Neural cell (in vitro differentiated cells): Measurements from ENCODE around the gene CPNE9.

ENCODE experiments used
- EP300 ChIP-seq: fragments of 450-650 bp; conservative IDR thresholded peaks from 2 replicates; pipeline ENCODE4 v1.6.1; 2014; ENCODE audit warnings: antibody characterized with exemption, mild to moderate bottlenecking, moderate library complexity; ENCODE audit not compliant: poor library complexity, severe bottlenecking
- EZH2 ChIP-seq: fragments of 200-600, 300-800 bp; shearing (Covaris generic), sonication (generic); IDR thresholded peaks from 2 replicates; pipeline ENCODE4 v1.6.1; 2014; ENCODE audit warnings: antibody characterized with exemption, low read length, borderline replicate concordance, mild to moderate bottlenecking; ENCODE audit not compliant: insufficient read depth, poor library complexity, severe bottlenecking
- MXI1 ChIP-seq: fragments of 450-650 bp; conservative IDR thresholded peaks from 2 replicates; pipeline ENCODE4 v1.6.1; 2014; ENCODE audit warnings: antibody characterized with exemption, mild to moderate bottlenecking; ENCODE audit not compliant: poor library complexity, severe bottlenecking
- POLR2AphosphoS5 ChIP-seq: IDR thresholded peaks from 2 replicates; pipeline ENCODE4 v1.6.1; 2012
- RAD21 ChIP-seq: fragments of 450-650 bp; conservative IDR thresholded peaks from 2 replicates; pipeline ENCODE4 v1.6.1; 2014; ENCODE audit warnings: antibody characterized with exemption, mild to moderate bottlenecking, moderate library complexity
- SMC3 ChIP-seq: fragments of 450-650 bp; conservative IDR thresholded peaks from 2 replicates; pipeline ENCODE4 v1.6.1; 2014; ENCODE audit warnings: antibody characterized with exemption, mild to moderate bottlenecking, moderate library complexity; ENCODE audit not compliant: poor library complexity
- TAF1 ChIP-seq: IDR thresholded peaks from 2 replicates; pipeline ENCODE4 v1.6.1; 2012; ENCODE audit warnings: low read depth
- TF ChIP-seq, protein P1 (sequence below): fragments of 450-650 bp; IDR thresholded peaks from 2 replicates; pipeline ENCODE4 v1.5.1; 2014; ENCODE audit warnings: antibody characterized with exemption, mild to moderate bottlenecking, moderate library complexity; ENCODE audit not compliant: poor library complexity, severe bottlenecking
- TF ChIP-seq, protein P2 (sequence below): IDR thresholded peaks from 2 replicates; pipeline ENCODE4 v1.6.1; 2012; ENCODE audit warnings: borderline replicate concordance

DNA sequence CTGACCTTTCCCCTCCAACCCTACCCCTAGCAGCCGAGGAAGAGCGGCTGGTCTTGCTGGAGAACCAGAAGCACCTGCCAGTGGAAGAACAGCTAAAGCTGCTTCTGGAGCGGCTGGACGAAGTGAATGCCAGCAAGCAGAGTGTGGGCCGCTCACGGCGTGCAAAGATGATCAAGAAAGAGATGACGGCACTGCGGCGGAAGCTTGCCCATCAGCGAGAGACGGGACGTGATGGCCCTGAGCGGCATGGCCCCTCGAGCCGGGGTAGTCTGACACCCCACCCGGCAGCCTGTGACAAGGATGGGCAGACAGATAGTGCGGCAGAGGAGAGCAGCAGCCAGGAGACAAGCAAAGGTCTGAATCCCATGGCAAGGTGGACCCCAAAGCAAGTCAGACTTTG is 39.9 kb downstream of the CPNE9 start:
- TF ChIP-seq, protein P1, sequence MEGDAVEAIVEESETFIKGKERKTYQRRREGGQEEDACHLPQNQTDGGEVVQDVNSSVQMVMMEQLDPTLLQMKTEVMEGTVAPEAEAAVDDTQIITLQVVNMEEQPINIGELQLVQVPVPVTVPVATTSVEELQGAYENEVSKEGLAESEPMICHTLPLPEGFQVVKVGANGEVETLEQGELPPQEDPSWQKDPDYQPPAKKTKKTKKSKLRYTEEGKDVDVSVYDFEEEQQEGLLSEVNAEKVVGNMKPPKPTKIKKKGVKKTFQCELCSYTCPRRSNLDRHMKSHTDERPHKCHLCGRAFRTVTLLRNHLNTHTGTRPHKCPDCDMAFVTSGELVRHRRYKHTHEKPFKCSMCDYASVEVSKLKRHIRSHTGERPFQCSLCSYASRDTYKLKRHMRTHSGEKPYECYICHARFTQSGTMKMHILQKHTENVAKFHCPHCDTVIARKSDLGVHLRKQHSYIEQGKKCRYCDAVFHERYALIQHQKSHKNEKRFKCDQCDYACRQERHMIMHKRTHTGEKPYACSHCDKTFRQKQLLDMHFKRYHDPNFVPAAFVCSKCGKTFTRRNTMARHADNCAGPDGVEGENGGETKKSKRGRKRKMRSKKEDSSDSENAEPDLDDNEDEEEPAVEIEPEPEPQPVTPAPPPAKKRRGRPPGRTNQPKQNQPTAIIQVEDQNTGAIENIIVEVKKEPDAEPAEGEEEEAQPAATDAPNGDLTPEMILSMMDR = no peak
- TF ChIP-seq EP300 (no peak), RAD21 (no peak), EZH2 (no peak), TAF1 (no peak), POLR2AphosphoS5 (no peak), SMC3 (no peak), MXI1 (no peak)
- TF ChIP-seq, protein P2, sequence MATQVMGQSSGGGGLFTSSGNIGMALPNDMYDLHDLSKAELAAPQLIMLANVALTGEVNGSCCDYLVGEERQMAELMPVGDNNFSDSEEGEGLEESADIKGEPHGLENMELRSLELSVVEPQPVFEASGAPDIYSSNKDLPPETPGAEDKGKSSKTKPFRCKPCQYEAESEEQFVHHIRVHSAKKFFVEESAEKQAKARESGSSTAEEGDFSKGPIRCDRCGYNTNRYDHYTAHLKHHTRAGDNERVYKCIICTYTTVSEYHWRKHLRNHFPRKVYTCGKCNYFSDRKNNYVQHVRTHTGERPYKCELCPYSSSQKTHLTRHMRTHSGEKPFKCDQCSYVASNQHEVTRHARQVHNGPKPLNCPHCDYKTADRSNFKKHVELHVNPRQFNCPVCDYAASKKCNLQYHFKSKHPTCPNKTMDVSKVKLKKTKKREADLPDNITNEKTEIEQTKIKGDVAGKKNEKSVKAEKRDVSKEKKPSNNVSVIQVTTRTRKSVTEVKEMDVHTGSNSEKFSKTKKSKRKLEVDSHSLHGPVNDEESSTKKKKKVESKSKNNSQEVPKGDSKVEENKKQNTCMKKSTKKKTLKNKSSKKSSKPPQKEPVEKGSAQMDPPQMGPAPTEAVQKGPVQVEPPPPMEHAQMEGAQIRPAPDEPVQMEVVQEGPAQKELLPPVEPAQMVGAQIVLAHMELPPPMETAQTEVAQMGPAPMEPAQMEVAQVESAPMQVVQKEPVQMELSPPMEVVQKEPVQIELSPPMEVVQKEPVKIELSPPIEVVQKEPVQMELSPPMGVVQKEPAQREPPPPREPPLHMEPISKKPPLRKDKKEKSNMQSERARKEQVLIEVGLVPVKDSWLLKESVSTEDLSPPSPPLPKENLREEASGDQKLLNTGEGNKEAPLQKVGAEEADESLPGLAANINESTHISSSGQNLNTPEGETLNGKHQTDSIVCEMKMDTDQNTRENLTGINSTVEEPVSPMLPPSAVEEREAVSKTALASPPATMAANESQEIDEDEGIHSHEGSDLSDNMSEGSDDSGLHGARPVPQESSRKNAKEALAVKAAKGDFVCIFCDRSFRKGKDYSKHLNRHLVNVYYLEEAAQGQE = no peak
